GM19099 (cell line): ENCODE results near the gene NUDT22.
A peak's percentile ranks its signal among the peaks of the same experiment; 100 is the strongest.

Experiments
- POLR2A ChIP-seq: IDR thresholded peaks from 3 replicates; pipeline ENCODE4 v1.6.1; 2011; ENCODE audit warnings: low read depth; ENCODE audit not compliant: insufficient read length; ENCODE audit errors: extremely low read depth

Gene NUDT22

DNA sequence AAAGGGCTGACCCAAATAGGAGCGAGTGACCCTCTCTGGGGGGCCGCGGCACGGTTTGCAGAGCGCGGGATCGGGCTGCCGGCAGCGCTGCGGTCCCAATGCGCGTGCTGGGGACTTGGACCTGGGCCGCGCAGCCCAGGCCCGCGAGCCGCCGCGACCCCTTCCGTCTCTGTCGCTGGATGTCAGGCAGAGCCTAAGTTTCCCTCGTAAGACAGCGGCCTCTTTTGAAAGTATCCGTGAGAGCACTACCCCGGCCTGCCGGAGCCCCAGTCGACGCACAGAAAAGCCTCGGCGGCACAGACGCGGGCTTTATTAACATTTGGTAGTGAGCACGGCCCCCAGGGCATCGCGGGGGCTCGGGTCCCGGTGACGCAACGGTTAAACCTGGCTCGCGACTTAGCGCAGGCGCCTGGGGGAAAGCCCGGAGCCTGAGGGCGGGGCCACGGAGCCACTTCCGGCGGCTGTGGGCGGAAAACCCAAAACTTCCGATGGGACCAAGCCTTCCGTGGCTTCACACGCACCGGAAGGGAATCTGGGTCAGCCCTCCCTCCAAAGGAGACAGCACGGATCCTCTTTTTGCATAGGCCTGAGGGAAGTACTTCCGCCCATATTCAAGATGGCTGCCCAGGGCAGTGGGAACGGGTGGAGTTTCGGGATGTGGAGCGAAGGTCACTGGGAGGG lies 43.6 kb downstream of the NUDT22 start:
- peak; percentile 63 for TF ChIP-seq POLR2A

DNA sequence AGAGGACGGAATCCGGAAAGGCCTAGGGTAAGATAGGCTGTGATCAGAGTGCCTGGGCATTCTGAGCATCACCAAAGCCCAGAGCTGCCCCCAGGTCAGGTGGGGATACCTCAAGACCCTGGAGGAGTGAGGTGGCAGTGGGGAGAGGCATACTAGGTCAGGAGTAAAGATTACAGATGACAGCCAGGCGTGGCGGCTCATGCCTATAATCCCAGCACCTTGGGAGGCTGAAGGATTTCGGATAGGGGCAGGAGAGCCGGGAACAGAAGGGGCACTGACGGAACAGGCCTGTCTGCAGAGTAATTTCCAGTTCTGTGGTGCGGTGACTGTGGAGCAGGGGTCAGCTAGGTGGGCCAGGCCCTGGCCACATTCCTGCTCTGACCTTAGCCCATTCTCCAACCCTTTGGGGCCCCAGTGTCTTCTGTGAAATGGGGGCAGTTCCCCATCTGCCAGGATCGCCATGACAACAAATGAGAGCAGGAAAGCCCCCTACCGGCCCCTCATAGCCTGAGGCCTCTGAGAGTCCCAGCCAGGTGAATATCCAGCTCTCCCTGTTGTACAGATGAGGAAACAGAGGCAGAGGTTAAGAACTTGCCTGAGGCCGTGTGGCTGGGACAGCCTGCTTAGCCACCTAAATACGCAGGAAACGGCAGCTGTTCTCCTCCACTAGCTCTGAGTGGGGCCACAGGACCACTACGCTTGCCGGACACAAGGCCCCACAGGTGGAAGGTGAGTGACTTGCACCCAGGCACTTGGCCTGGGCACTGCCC lies 49.1 kb downstream of the NUDT22 start:
- TF ChIP-seq POLR2A: no peak

DNA sequence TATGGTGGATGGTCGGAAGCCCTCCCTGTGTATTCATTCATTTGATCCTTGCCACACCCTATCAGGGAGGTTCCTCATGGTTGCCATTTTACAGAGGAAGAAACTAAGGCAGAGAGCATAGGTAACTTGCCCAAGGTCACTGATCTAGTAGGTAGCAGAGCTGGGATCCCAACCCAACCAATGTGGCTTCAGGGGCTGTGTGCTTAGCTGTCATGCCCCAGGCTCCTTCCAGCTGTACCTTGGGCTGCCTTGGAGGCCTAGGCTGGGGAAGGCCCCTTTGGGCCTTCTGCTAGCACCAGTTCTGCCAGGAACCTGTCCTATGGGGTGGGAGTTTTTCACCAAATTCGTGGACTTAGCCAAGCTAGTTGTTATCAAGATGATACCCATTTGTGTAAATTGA lies 49.8 kb downstream of the NUDT22 start:
- TF ChIP-seq POLR2A: no peak

DNA sequence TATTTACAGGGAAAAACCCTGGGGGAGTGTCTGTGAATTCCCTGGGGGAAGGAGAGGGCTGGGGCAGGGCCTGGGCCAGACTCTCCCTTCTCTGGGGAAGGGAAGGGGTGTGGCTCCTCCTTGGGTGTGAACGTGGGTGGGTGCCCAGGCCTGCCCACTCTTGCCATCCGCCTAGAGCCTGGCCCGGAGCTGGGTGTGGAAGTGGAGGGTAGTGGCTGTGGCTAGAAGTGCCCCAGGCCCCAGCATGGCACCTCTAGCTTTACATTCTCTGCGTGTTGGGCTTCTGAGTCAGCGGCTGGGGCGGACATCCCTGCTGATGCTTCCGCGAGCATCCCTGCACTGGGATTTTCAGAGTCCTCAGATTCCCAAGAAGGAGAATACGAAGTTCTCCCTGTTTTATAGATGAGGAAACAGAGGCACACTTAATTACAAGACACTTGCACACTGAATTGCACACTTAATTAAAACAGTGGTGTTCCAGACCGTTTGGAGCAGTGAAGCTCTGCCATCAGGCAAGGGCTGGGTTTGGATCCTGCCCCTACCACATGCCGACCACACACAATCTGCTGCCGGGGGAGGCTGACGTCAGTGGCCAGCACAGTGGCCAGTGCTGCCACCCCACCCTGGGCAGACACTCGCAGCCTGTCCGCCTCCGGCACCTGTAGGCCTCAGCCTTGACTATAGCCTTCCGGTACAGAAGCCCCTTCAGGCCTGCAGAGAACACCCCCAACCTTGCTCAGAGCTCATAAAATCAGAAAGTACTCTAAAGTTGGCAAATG lies 50.8 kb downstream of the NUDT22 start:
- TF ChIP-seq POLR2A: no peak

DNA sequence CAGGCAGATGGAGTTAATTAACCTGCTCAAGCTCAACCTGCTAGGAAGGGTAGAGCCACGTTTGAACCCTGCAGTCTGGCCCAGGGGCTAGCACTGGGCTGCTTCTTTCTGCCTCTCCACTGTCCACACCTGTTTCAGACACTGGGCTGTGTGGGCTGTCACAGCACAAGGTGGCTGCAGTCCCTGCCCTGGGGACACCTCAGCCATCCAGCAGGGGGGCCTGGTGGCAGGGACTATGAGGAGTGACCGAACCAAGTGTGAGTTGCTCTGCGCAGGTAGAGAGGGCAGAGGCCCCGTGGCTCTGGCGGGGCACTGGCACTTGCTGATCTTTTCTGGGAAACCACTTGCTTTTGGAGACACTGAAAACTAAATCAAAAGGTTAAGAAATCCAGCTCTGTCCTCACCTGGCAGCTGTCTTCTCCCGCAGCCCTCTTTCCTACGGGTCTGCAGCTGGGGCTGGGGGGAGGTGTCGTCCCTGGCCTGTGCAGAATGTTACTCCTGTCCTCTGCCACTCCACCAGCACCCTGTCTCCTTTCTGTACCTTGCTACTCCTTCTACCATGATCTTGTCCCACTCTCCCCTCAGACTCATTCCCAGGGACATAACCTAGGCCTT lies 52.6 kb downstream of the NUDT22 start:
- TF ChIP-seq POLR2A: no peak
